Brain microvascular endothelial cell (primary cell): ENCODE results near the gene DAPK1.

Experiments used
- DNase-seq: peaks from one replicate; pipeline ENCODE4 v3.0.0-alpha.2; 2020
- H3K27ac ChIP-seq: fragments of 250-450 bp; sonication (Bioruptor Pico); 2 replicates; pipeline ENCODE4 v1.5.1; 2020; ENCODE audit warnings: mild to moderate bottlenecking, moderate library complexity
- H3K27me3 ChIP-seq: fragments of 250-450 bp; sonication (Bioruptor Pico); replicated peaks from 2 replicates; pipeline ENCODE4 v1.5.1; 2020; ENCODE audit warnings: mild to moderate bottlenecking
- H3K36me3 ChIP-seq: fragments of 250-450 bp; sonication (Bioruptor Pico); replicated peaks from 2 replicates; pipeline ENCODE4 v1.5.1; 2020; ENCODE audit warnings: mild to moderate bottlenecking
- H3K4me3 ChIP-seq: 2 replicates; pipeline ENCODE4 v1.5.1; 2011; ENCODE audit warnings: low read depth, mild to moderate bottlenecking, control low read depth, low read length, moderate library complexity
- CTCF ChIP-seq: IDR thresholded peaks from 2 replicates; pipeline ENCODE4 v1.5.1; 2011; ENCODE audit warnings: low read depth, mild to moderate bottlenecking, moderate library complexity, low read length, control low read depth, inconsistent platforms; ENCODE audit errors: missing control alignments
- in situ Hi-C: cut with HindIII; loops from 2 replicates; pipeline ENCODE4 v1.10.0; 2017; ENCODE audit warnings: low sequenced_read_pairs, low pct_ligation_motif_present

Gene DAPK1

GRCh38 chr9:87704342-87704741, 206.7 kb downstream of the DAPK1 start:
- no peak overlapping the region for H3K4me3 ChIP-seq
- H3K27ac ChIP-seq = no peak overlapping the region
- TF ChIP-seq CTCF = no peak
- no peaks in the 10 kb centered on the region for H3K27me3 ChIP-seq
- DNase-seq = no peak
- in situ Hi-C loops = no loop called here
- no peaks in the 10 kb centered on the region for H3K36me3 ChIP-seq

- in situ Hi-C loops = no loop called here
- no peaks in the 10 kb centered on the region for H3K36me3 ChIP-seq
- no peak overlapping the region for H3K4me3 ChIP-seq
These were observed 208.5 kb downstream of the DAPK1 start for GRCh38 chr9:87706066-87706739.

GRCh38 chr9:87707805-87708506, 210.3 kb downstream of the DAPK1 start:
- Histone ChIP-seq H3K27ac (no peak overlapping the region), H3K27me3 (no peaks in the 10 kb centered on the region), H3K4me3 (no peak overlapping the region), H3K36me3 (no peaks in the 10 kb centered on the region)
- DNase-seq = no peak
- in situ Hi-C loops = no loop called here
- no peak for TF ChIP-seq CTCF

More at GRCh38 chr9:87706066-87706739, 208.5 kb downstream of the DAPK1 start:
- Histone ChIP-seq H3K27me3 (no peaks in the 10 kb centered on the region), H3K27ac (no peak overlapping the region)
- DNase-seq = no peak
- no peak for TF ChIP-seq CTCF

- Histone ChIP-seq H3K4me3 (no peak overlapping the region), H3K36me3 (no peaks in the 10 kb centered on the region), H3K27me3 (no peaks in the 10 kb centered on the region), H3K27ac (no peak overlapping the region)
- no peak for DNase-seq
- in situ Hi-C loops = no loop called here
- no peak for TF ChIP-seq CTCF
These were observed 210.9 kb downstream of the DAPK1 start for GRCh38 chr9:87708546-87708945.

GRCh38 chr9:87708986-87709728, 211.5 kb downstream of the DAPK1 start:
- H3K27me3 ChIP-seq = no peaks in the 10 kb centered on the region
- TF ChIP-seq CTCF = no peak
- H3K27ac ChIP-seq = no peak overlapping the region
- H3K4me3 ChIP-seq = no peak overlapping the region
- DNase-seq = no peak
- no peaks in the 10 kb centered on the region for H3K36me3 ChIP-seq
- in situ Hi-C loops = no loop called here
